OCI-LY3 (cell line): ENCODE data around the gene SQSTM1.

Source experiments
- H2AFZ ChIP-seq: fragments of 200-600, 300-600 bp; shearing (Covaris generic); 2 replicates; pipeline ENCODE4 v1.6.0; 2014; ENCODE audit warnings: antibody characterized with exemption, low read depth, low read length
- H3K27ac ChIP-seq: fragments of 200-600, 300-600 bp; sonication (generic); 2 replicates; pipeline ENCODE4 v1.5.1; 2014; ENCODE audit warnings: mild to moderate bottlenecking, low read length, moderate library complexity, mixed read lengths
- H3K27me3 ChIP-seq: fragments of 200-600, 300-600 bp; sonication (generic); 2 replicates; pipeline ENCODE4 v1.6.1; 2014; ENCODE audit warnings: low read depth, low read length, mixed read lengths
- H3K36me3 ChIP-seq: fragments of 200-600, 300-600 bp; sonication (generic); replicated peaks from 2 replicates; pipeline ENCODE3; 2014; ENCODE audit warnings: low read depth, low read length, mixed read lengths
- H3K4me1 ChIP-seq: fragments of 300-600, 200-600 bp; sonication (generic); 2 replicates; pipeline ENCODE4 v1.6.1; 2014; ENCODE audit warnings: low read length, mixed read lengths
- H3K4me2 ChIP-seq: fragments of 200-600, 300-600 bp; sonication (generic); 2 replicates; pipeline ENCODE4 v1.6.1; 2014; ENCODE audit warnings: low read length, mixed read lengths
- H3K4me3 ChIP-seq: fragments of 300-600, 200-600 bp; sonication (generic); 2 replicates; pipeline ENCODE4 v1.5.1; 2014; ENCODE audit warnings: antibody characterized with exemption, mild to moderate bottlenecking, low read length, moderate library complexity
- H3K79me2 ChIP-seq: fragments of 300-600, 200-600 bp; shearing (Covaris generic); 2 replicates; pipeline ENCODE4 v1.6.1; 2014; ENCODE audit warnings: mild to moderate bottlenecking, low read length, mixed read lengths
- H3K9ac ChIP-seq: fragments of 300-600, 200-600 bp; shearing (Covaris generic); 2 replicates; pipeline ENCODE4 v1.6.0; 2014; ENCODE audit warnings: mild to moderate bottlenecking, low read length, moderate library complexity
- H3K9me3 ChIP-seq: fragments of 200-600, 300-600 bp; shearing (Covaris generic); 2 replicates; pipeline ENCODE4 v1.6.1; 2014; ENCODE audit warnings: low read length, mixed read lengths; ENCODE audit not compliant: insufficient read depth
- H4K20me1 ChIP-seq: fragments of 200-600, 300-600 bp; sonication (generic); 2 replicates; pipeline ENCODE4 v1.6.1; 2016; ENCODE audit warnings: low read length, mixed read lengths; ENCODE audit not compliant: insufficient read depth
- EZH2phosphoT487 ChIP-seq: fragments of 200-600 bp; shearing (Covaris generic); IDR thresholded peaks from 2 replicates; pipeline ENCODE4 v1.6.1; 2018; ENCODE audit warnings: antibody characterized with exemption, mixed run types, low read depth
- TF ChIP-seq, protein P1 (sequence below): fragments of 200-600, 300-600 bp; sonication (generic); IDR thresholded peaks from 2 replicates; pipeline ENCODE4 v1.5.1; 2014; ENCODE audit warnings: antibody characterized with exemption, low read length, low read depth

Gene SQSTM1

DNA sequence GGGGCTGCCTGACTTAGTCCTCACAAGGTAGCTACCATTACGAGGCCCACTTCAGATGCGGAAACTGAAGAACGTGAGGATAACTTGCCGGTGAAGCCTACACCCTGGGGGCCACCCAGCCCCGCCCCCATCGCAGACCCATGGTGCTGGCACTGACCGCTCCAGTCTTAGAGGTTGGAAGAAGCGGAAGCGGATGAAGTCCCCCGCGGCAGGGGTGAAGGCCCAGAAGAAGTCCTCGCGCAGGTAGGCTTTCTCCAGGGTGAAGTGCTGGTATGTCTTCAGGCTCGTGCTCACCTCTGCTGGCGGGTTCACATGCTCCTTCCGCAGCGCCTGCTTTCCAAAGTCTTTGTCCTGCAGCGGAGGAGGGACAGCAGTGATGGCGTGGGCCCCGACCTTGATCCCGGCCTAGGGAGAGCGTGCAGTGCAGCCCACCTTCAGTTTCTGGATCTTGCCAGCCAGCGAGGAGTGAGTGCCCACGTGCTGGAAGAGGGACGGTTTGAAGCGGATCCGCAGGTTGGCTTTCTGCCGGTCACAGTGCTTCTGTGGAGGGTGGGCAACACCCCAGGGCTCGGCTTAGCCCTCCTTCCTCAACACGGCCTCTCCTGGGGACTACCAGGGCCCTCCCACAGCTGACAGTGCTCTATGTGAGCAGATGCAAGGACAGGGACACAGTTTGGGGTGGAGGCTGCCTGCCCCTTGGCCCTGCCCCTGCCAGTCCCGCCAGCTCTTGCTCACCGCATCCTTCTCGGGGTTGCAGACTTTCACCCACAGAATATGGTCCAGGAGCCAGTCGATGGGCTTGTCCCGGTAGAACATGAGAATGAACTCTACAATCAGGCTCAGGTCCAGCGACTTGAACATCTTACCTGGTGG is 21.7 kb upstream of the SQSTM1 start:
- TF ChIP-seq EZH2phosphoT487: no peak
- TF ChIP-seq, protein P1, sequence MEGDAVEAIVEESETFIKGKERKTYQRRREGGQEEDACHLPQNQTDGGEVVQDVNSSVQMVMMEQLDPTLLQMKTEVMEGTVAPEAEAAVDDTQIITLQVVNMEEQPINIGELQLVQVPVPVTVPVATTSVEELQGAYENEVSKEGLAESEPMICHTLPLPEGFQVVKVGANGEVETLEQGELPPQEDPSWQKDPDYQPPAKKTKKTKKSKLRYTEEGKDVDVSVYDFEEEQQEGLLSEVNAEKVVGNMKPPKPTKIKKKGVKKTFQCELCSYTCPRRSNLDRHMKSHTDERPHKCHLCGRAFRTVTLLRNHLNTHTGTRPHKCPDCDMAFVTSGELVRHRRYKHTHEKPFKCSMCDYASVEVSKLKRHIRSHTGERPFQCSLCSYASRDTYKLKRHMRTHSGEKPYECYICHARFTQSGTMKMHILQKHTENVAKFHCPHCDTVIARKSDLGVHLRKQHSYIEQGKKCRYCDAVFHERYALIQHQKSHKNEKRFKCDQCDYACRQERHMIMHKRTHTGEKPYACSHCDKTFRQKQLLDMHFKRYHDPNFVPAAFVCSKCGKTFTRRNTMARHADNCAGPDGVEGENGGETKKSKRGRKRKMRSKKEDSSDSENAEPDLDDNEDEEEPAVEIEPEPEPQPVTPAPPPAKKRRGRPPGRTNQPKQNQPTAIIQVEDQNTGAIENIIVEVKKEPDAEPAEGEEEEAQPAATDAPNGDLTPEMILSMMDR: no peak
- peaks cover 21% of the 10 kb centered on the region for H3K36me3 ChIP-seq
- no peaks in the 10 kb centered on the region for H3K27me3 ChIP-seq
- no peak overlapping the region for H3K4me2 ChIP-seq
- peaks cover 5% of the 10 kb centered on the region; the same call in 1 of the 2 replicates for H3K79me2 ChIP-seq
- H3K4me1 ChIP-seq: peaks cover 20% of the 10 kb centered on the region
- no peaks in the 10 kb centered on the region for H3K9me3 ChIP-seq
- no peak overlapping the region for H3K4me3 ChIP-seq
- no peak overlapping the region for H2AFZ ChIP-seq
- H4K20me1 ChIP-seq: 0 out of 2 replicates have a peak, but pooled peaks cover 3% of the 10 kb centered on the region
- H3K27ac ChIP-seq: no peak overlapping the region
- H3K9ac ChIP-seq: no peak overlapping the region

DNA sequence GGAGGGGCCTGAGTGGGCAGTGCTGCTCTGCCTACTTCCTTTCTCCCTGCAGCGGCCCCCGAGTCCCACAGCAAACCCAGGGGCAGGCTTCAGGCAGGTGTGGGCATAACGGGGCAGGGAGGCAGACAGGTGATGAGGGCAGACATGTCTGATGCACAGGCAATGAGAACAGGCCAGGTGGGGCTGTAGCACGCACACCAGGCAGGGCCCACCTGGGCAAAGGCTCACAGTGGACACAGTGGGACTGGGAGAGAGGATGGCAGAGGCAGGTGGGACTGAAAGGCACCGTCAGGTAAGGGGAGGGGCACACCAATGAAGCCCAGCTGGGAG is 21.1 kb upstream of the SQSTM1 start:
- H3K79me2 ChIP-seq: peaks cover 11% of the 10 kb centered on the region
- H3K27me3 ChIP-seq: no peaks in the 10 kb centered on the region
- peaks cover 21% of the 10 kb centered on the region for H3K36me3 ChIP-seq
- H4K20me1 ChIP-seq: peaks cover 9% of the 10 kb centered on the region; the same call in 1 of the 2 replicates
- no peak overlapping the region for H3K27ac ChIP-seq
- H3K4me2 ChIP-seq: no peak overlapping the region
- H3K9ac ChIP-seq: no peak overlapping the region
- TF ChIP-seq, protein P1: no peak
- no peak for TF ChIP-seq EZH2phosphoT487
- H3K9me3 ChIP-seq: no peaks in the 10 kb centered on the region
- no peak overlapping the region for H2AFZ ChIP-seq
- peaks cover 24% of the 10 kb centered on the region for H3K4me1 ChIP-seq
- no peak overlapping the region for H3K4me3 ChIP-seq

DNA sequence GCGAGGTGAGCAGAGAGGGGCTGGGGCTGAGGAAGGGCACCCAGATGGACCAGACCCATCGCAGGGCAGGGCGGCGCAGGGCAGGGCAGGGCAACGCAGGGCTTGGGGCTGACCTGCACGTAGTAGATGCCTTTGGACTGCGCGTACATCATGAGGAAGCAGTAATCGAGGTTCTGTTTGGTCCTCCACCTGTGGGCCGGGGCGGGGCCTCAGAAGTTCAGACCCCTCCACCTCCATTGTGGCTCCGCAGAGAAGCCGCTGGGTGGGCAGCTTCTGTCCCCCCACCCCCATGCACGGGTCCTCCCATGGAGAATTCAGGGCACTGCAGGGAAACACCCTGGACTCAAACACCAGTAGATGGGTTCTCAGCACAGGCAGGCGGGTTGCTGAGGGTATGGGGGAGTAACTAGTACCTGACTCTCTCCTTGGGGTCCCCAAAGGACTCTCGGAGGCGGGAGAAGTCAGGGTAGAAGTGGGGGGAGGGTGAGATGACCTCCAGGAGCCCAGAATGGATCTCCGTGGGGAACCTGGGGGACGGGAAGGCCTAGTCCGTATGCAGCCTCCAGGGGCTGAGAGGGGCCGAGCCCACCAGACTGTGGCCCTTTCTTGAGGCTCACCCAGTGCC is 20.5 kb upstream of the SQSTM1 start:
- peaks cover 24% of the 10 kb centered on the region for H3K4me1 ChIP-seq
- H2AFZ ChIP-seq: no peak overlapping the region
- peaks cover 14% of the 10 kb centered on the region for H4K20me1 ChIP-seq
- H3K4me2 ChIP-seq: no peak overlapping the region
- no peak overlapping the region for H3K9ac ChIP-seq
- no peaks in the 10 kb centered on the region for H3K9me3 ChIP-seq
- TF ChIP-seq, protein P1: no peak
- no peak for TF ChIP-seq EZH2phosphoT487
- peaks cover 21% of the 10 kb centered on the region for H3K36me3 ChIP-seq
- H3K27me3 ChIP-seq: no peaks in the 10 kb centered on the region
- no peak overlapping the region for H3K4me3 ChIP-seq
- no peak overlapping the region for H3K27ac ChIP-seq
- H3K79me2 ChIP-seq: peaks cover 16% of the 10 kb centered on the region

DNA sequence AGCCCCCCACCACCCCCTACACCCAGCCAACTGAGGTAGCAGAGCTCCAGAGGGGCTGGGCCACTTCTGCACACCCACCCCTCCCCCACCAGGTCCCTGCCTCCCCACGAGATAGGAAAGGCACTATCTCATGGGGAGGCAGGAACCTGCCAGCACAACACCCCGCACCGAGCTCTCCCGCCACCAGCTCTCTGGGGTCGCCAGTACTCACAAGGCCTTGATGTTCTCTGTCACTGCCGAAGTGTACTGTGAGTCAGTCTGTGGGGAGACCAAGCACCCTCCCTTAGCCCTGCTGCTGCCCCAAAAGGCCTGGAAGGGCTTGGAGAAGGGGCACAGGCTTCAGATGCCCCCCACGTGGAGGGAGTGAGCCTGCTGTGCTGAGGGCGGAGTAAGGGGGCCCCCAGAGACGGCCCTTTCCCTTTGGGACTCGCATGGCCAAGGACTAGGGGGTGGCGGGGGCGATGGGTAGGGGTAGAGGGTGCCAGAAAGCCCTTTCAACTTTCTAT is 20.0 kb upstream of the SQSTM1 start:
- Histone ChIP-seq H3K27me3 (no peaks in the 10 kb centered on the region), H3K9me3 (no peaks in the 10 kb centered on the region), H3K79me2 (peaks cover 22% of the 10 kb centered on the region), H3K4me2 (no peak overlapping the region), H3K9ac (no peak overlapping the region), H4K20me1 (peaks cover 16% of the 10 kb centered on the region), H3K36me3 (peaks cover 21% of the 10 kb centered on the region), H3K4me1 (peaks cover 25% of the 10 kb centered on the region), H3K4me3 (no peak overlapping the region), H3K27ac (no peak overlapping the region), H2AFZ (no peak overlapping the region)
- TF ChIP-seq, protein P1: no peak
- no peak for TF ChIP-seq EZH2phosphoT487
